Large intestine (tissue), 3 donors: ENCODE measurements around the gene RBMS3. TPM values are rescaled to one million over a fixed set of nuclear protein-coding genes. Genes with fewer than 3 reads are reported as not detected.

ENCODE experiments used
- DNase-seq, 2 donors: peaks; one replicate each; pipeline versions ENCODE4 v3.0.0 to v3.0.0-alpha.2; 2013
- H3K27ac ChIP-seq: one replicate; pipeline ENCODE4 v1.5.1; 2013; ENCODE audit warnings: low read length
- H3K27me3 ChIP-seq: 2 replicates; pipeline ENCODE4 v1.6.1; 2013; ENCODE audit warnings: low read length; ENCODE audit not compliant: control insufficient read depth, insufficient read depth
- H3K36me3 ChIP-seq: 2 replicates; pipeline ENCODE4 v1.6.1; 2013; ENCODE audit warnings: low read length; ENCODE audit not compliant: control insufficient read depth, insufficient read depth
- H3K4me1 ChIP-seq: one replicate; pipeline ENCODE4 v1.6.1; 2013; ENCODE audit warnings: low read length; ENCODE audit not compliant: control insufficient read depth, insufficient read depth
- H3K4me3 ChIP-seq: one replicate; pipeline ENCODE4 v1.5.1; 2013; ENCODE audit warnings: low read length
- H3K9me3 ChIP-seq: one replicate; pipeline ENCODE4 v1.6.1; 2013; ENCODE audit warnings: mild to moderate bottlenecking, low read depth, low read length, moderate library complexity; ENCODE audit not compliant: control insufficient read depth
- WGBS: methylation state at CpG from one replicate; pipeline ENCODE4 v1.1.5; 2013; ENCODE audit warnings: low lambda C conversion rate; ENCODE audit not compliant: insufficient coverage; 5-methylcytosine and 5-hydroxymethylcytosine counted together
- polyA plus RNA-seq: library from polyadenylated mRNA; unstranded; fragments of 120-200 nt; gene quantifications from one replicate; pipeline ENCODE4 v1.2.1, GENCODE V29; 2013

RBMS3 gene
- polyA plus RNA-seq, 1 donor = 10.8 TPM

GRCh38 chr3:29898171-29898965, 617.5 kb downstream of the RBMS3 start:
- no peaks in the 10 kb centered on the region for H3K36me3 ChIP-seq
- H3K4me3 ChIP-seq = no peak overlapping the region
- H3K27ac ChIP-seq = no peak overlapping the region
- no peaks in the 10 kb centered on the region for H3K4me1 ChIP-seq
- WGBS = 100% methylated on average over 3 of the region's 7 CpGs
- DNase-seq = peak in 1 of 2 donors; percentile 8
- H3K27me3 ChIP-seq = no peaks in the 10 kb centered on the region
- no peaks in the 10 kb centered on the region for H3K9me3 ChIP-seq

- WGBS = 87% methylated on average over 2 of the region's 2 CpGs
- Histone ChIP-seq H3K9me3 (no peaks in the 10 kb centered on the region), H3K4me1 (no peaks in the 10 kb centered on the region), H3K36me3 (no peaks in the 10 kb centered on the region), H3K4me3 (no peak overlapping the region), H3K27ac (no peak overlapping the region), H3K27me3 (no peaks in the 10 kb centered on the region)
- DNase-seq = no peak
These were observed 618.1 kb downstream of the RBMS3 start for GRCh38 chr3:29899021-29899420.

- 84% methylated on average over 2 of the region's 2 CpGs for WGBS
- H3K4me3 ChIP-seq = no peak overlapping the region
- H3K4me1 ChIP-seq = no peaks in the 10 kb centered on the region
- DNase-seq = no peak
- no peaks in the 10 kb centered on the region for H3K36me3 ChIP-seq
- no peaks in the 10 kb centered on the region for H3K9me3 ChIP-seq
- H3K27me3 ChIP-seq = no peaks in the 10 kb centered on the region
- H3K27ac ChIP-seq = no peak overlapping the region
These were observed 620.2 kb downstream of the RBMS3 start for GRCh38 chr3:29901097-29901496.

GRCh38 chr3:29903600-29903999, 622.7 kb downstream of the RBMS3 start:
- no peaks in the 10 kb centered on the region for H3K27me3 ChIP-seq
- H3K4me1 ChIP-seq = no peaks in the 10 kb centered on the region
- no peak for DNase-seq
- whole genome bisulfite sequencing = no CpG with 5 or more reads among the region's 1 CpG
- no peak overlapping the region for H3K4me3 ChIP-seq
- H3K27ac ChIP-seq = no peak overlapping the region
- H3K9me3 ChIP-seq = no peaks in the 10 kb centered on the region
- no peaks in the 10 kb centered on the region for H3K36me3 ChIP-seq

- Histone ChIP-seq H3K9me3 (no peaks in the 10 kb centered on the region), H3K4me1 (no peaks in the 10 kb centered on the region), H3K36me3 (no peaks in the 10 kb centered on the region), H3K27me3 (no peaks in the 10 kb centered on the region), H3K27ac (no peak overlapping the region), H3K4me3 (no peak overlapping the region)
- 92% methylated on average over 1 of the region's 1 CpG for WGBS
- no peak for DNase-seq
These were observed 626.0 kb downstream of the RBMS3 start for GRCh38 chr3:29906906-29907305.

- DNase-seq = no peak
- Histone ChIP-seq H3K4me1 (no peaks in the 10 kb centered on the region), H3K27me3 (no peaks in the 10 kb centered on the region), H3K4me3 (no peak overlapping the region), H3K27ac (no peak overlapping the region), H3K9me3 (no peaks in the 10 kb centered on the region), H3K36me3 (no peaks in the 10 kb centered on the region)
- WGBS = no CpG with 5 or more reads among the region's 2 CpGs
These were observed 631.9 kb downstream of the RBMS3 start for GRCh38 chr3:29912600-29913288.

- Histone ChIP-seq H3K27ac (no peak overlapping the region), H3K4me1 (no peaks in the 10 kb centered on the region), H3K27me3 (no peaks in the 10 kb centered on the region), H3K4me3 (no peak overlapping the region), H3K9me3 (no peaks in the 10 kb centered on the region), H3K36me3 (no peaks in the 10 kb centered on the region)
- 93% methylated on average over 3 of the region's 3 CpGs for WGBS
- no peak for DNase-seq
These were observed 634.1 kb downstream of the RBMS3 start for GRCh38 chr3:29914861-29915524.

GRCh38 chr3:29919571-29919970, 638.7 kb downstream of the RBMS3 start:
- WGBS = no CpG with 5 or more reads among the region's 1 CpG

GRCh38 chr3:29922992-29923746, 642.3 kb downstream of the RBMS3 start:
- no peak overlapping the region for H3K4me3 ChIP-seq
- peak; percentile 10 to 11 for DNase-seq
- 75% methylated on average over 2 of the region's 5 CpGs for WGBS
- no peaks in the 10 kb centered on the region for H3K4me1 ChIP-seq
- no peaks in the 10 kb centered on the region for H3K9me3 ChIP-seq
- no peaks in the 10 kb centered on the region for H3K27me3 ChIP-seq
- no peak overlapping the region for H3K27ac ChIP-seq
- H3K36me3 ChIP-seq = no peaks in the 10 kb centered on the region

More at GRCh38 chr3:29919571-29919970, 638.7 kb downstream of the RBMS3 start:
- DNase-seq = no peak
- Histone ChIP-seq H3K4me1 (no peaks in the 10 kb centered on the region), H3K27me3 (no peaks in the 10 kb centered on the region), H3K4me3 (no peak overlapping the region), H3K27ac (no peak overlapping the region), H3K36me3 (no peaks in the 10 kb centered on the region), H3K9me3 (no peaks in the 10 kb centered on the region)
